D721Med (cell line): ENCODE measurements around the gene GPHN.

Experiments used
- DNase-seq: peaks from one replicate; pipeline ENCODE4 v3.0.0; 2011; ENCODE audit warnings: low spot score; ENCODE audit not compliant: insufficient read length
- FAIRE-seq: peaks from 2 replicates; lab custom pipeline; 2011; peaks lifted over from hg19 to GRCh38; lab: Jason Lieb, UNC
- CTCF ChIP-seq: IDR thresholded peaks from 2 replicates; pipeline ENCODE4 v1.5.1; 2012; ENCODE audit warnings: mild to moderate bottlenecking, control low read depth; ENCODE audit not compliant: insufficient read depth; ENCODE audit errors: missing control alignments

GPHN gene

GRCh38 chr14:66850258-66850888 lies 342.4 kb downstream of the GPHN start:
- FAIRE-seq (no peak), DNase-seq (no peak)
- TF ChIP-seq CTCF: no peak

GRCh38 chr14:66853311-66853710 lies 345.4 kb downstream of the GPHN start:
- FAIRE-seq (no peak), DNase-seq (no peak)
- TF ChIP-seq CTCF: no peak

- no peak for TF ChIP-seq CTCF
- no peak for FAIRE-seq
- DNase-seq: no peak
Measured at GRCh38 chr14:66857867-66858266, 349.9 kb downstream of the GPHN start.

GRCh38 chr14:66859063-66859671 lies 351.2 kb downstream of the GPHN start:
- FAIRE-seq: no peak

GRCh38 chr14:66881596-66881995 lies 373.6 kb downstream of the GPHN start:
- FAIRE-seq (no peak), DNase-seq (no peak)
- TF ChIP-seq CTCF: no peak

More at GRCh38 chr14:66859063-66859671, 351.2 kb downstream of the GPHN start:
- no peak for DNase-seq
- no peak for TF ChIP-seq CTCF

GRCh38 chr14:66884149-66884548 lies 376.2 kb downstream of the GPHN start:
- DNase-seq (no peak), FAIRE-seq (no peak)
- no peak for TF ChIP-seq CTCF

- FAIRE-seq (no peak), DNase-seq (no peak)
- TF ChIP-seq CTCF: no peak
Measured at GRCh38 chr14:66900719-66901118, 392.8 kb downstream of the GPHN start.
